Activated T-helper 2 cell treated with anti-CD3 and anti-CD28 coated beads, Interferon-gamma antibody, Interleukin-2, Interleukin-4, amounts not matched to agents 10 μg/mL and 5 μg/mL and 100 μg/mL, durations not matched to agents 14 hours and 24 hours and 36 hours (primary cell): Measurements from ENCODE around the gene LDB3. TPM values are rescaled to one million over a fixed set of nuclear protein-coding genes. Genes with fewer than 3 reads are reported as not detected.

Experiments
- DNase-seq: peaks from one replicate; pipeline ENCODE4 v3.0.0; 2021; ENCODE audit warnings: low spot score
- H3K27ac Mint-ChIP-seq: one replicate; pipeline ENCODE4 v1.8.0; 2021; ENCODE audit warnings: mixed read lengths
- H3K27me3 Mint-ChIP-seq: one replicate; pipeline ENCODE4 v1.8.0; 2021; ENCODE audit warnings: low read depth, mixed read lengths
- H3K36me3 Mint-ChIP-seq: one replicate; pipeline ENCODE4 v1.8.0; 2021; ENCODE audit warnings: low read depth, mixed read lengths
- H3K4me1 Mint-ChIP-seq: one replicate; pipeline ENCODE4 v1.8.0; 2021; ENCODE audit warnings: low read depth, mixed read lengths
- H3K4me3 Mint-ChIP-seq: one replicate; pipeline ENCODE4 v1.8.0; 2021; ENCODE audit warnings: low read depth, mild to moderate bottlenecking, moderate library complexity, mixed read lengths
- H3K9me3 Mint-ChIP-seq: one replicate; pipeline ENCODE4 v1.8.0; 2021; ENCODE audit warnings: mixed read lengths
- intact Hi-C: fragments of 100-400 bp; cut with micrococcal nuclease; formaldehyde crosslinking; loops from one replicate; pipeline ENCODE4 v1.15.1; 2023
- total RNA-seq: library from RNA; stranded (reverse); gene quantifications from 2 replicates; pipeline ENCODE4 v1.2.3, GENCODE V29; 2022

The LDB3 gene
- total RNA-seq, 1 donor from 2014 or later: not detected

GRCh38 chr10:86753051-86753450 lies 84.7 kb downstream of the LDB3 start:
- H3K36me3 Mint-ChIP-seq: no peaks in the 10 kb centered on the region
- peaks cover 25% of the 10 kb centered on the region for H3K4me1 Mint-ChIP-seq
- H3K27ac Mint-ChIP-seq: no peak overlapping the region
- no peaks in the 10 kb centered on the region for H3K9me3 Mint-ChIP-seq
- no peak for DNase-seq
- intact Hi-C loops: loop anchor here (10.0 kb wide), 1 partner anchor 348 kb away; no protein-coding TSS in a partner anchor
- no peak overlapping the region for H3K4me3 Mint-ChIP-seq
- H3K27me3 Mint-ChIP-seq: peaks cover 27% of the 10 kb centered on the region

GRCh38 chr10:86753638-86754434 lies 85.5 kb downstream of the LDB3 start:
- Mint-ChIP-seq H3K27ac (no peak overlapping the region), H3K9me3 (no peaks in the 10 kb centered on the region), H3K4me3 (no peak overlapping the region), H3K36me3 (peaks cover 2% of the 10 kb centered on the region), H3K4me1 (peaks cover 33% of the 10 kb centered on the region), H3K27me3 (peaks cover 35% of the 10 kb centered on the region)
- no peak for DNase-seq
- intact Hi-C loops: loop anchor here (10.0 kb wide), 1 partner anchor 349 kb away; no protein-coding TSS in a partner anchor

GRCh38 chr10:86755454-86755739 lies 87.1 kb downstream of the LDB3 start:
- peaks cover 44% of the 10 kb centered on the region for H3K27me3 Mint-ChIP-seq
- intact Hi-C loops: loop anchor here (5.0 to 10.0 kb wide), 2 partner anchors 342 to 351 kb away; partner anchors contain the start of gene SHLD2
- DNase-seq: no peak
- H3K36me3 Mint-ChIP-seq: peaks cover 9% of the 10 kb centered on the region
- H3K4me3 Mint-ChIP-seq: peak overlapping the region; percentile 80
- peaks cover 41% of the 10 kb centered on the region for H3K4me1 Mint-ChIP-seq
- H3K27ac Mint-ChIP-seq: peak overlapping the region; percentile 67
- H3K9me3 Mint-ChIP-seq: no peaks in the 10 kb centered on the region

GRCh38 chr10:86755740-86756510 lies 87.6 kb downstream of the LDB3 start:
- peaks cover 43% of the 10 kb centered on the region for H3K27me3 Mint-ChIP-seq
- H3K9me3 Mint-ChIP-seq: no peaks in the 10 kb centered on the region
- peak; percentile 84 for DNase-seq
- peaks cover 41% of the 10 kb centered on the region for H3K4me1 Mint-ChIP-seq
- peak overlapping the region; percentile 67 for H3K27ac Mint-ChIP-seq
- H3K4me3 Mint-ChIP-seq: peak overlapping the region; percentile 80
- H3K36me3 Mint-ChIP-seq: peaks cover 9% of the 10 kb centered on the region
- intact Hi-C loops: loop anchor here (1.0 to 10.0 kb wide), 4 partner anchors 45 to 351 kb away; partner anchors contain the start of gene SHLD2

- H3K27ac Mint-ChIP-seq: peak within 1 kb of the TSS; percentile 67
- intact Hi-C loops: loop anchor here (1.0 to 10.0 kb wide), 4 partner anchors 45 to 352 kb away; partner anchors contain the start of gene SHLD2
- H3K36me3 Mint-ChIP-seq: peaks cover 9% of the 10 kb centered on the region
- no peaks in the 10 kb centered on the region for H3K9me3 Mint-ChIP-seq
- H3K27me3 Mint-ChIP-seq: peaks cover 50% of the 10 kb centered on the region
- DNase-seq: no peak
- H3K4me3 Mint-ChIP-seq: peak within 1 kb of the TSS; percentile 84
- H3K4me1 Mint-ChIP-seq: peaks cover 41% of the 10 kb centered on the region
Measured at GRCh38 chr10:86756511-86757112, 88.3 kb downstream of the LDB3 start, which contains the start of gene BMPR1A. BMPR1A (plus strand) TSS chr10:86756619; CDS start chr10:86876019, 119,400 bp downstream.

GRCh38 chr10:86757113-86757972 lies 89.0 kb downstream of the LDB3 start:
- Mint-ChIP-seq H3K36me3 (peaks cover 9% of the 10 kb centered on the region), H3K9me3 (no peaks in the 10 kb centered on the region), H3K27me3 (peaks cover 55% of the 10 kb centered on the region), H3K27ac (peak overlapping the region; percentile 65), H3K4me3 (peak overlapping the region; percentile 84), H3K4me1 (peaks cover 39% of the 10 kb centered on the region)
- peak; percentile 12 for DNase-seq
- intact Hi-C loops: loop anchor here (2.0 to 10.0 kb wide), 3 partner anchors 131 to 353 kb away; partner anchors contain the start of gene SHLD2

GRCh38 chr10:86758189-86759072 lies 90.1 kb downstream of the LDB3 start:
- H3K36me3 Mint-ChIP-seq: peaks cover 9% of the 10 kb centered on the region
- H3K4me1 Mint-ChIP-seq: peaks cover 31% of the 10 kb centered on the region
- H3K27ac Mint-ChIP-seq: no peak overlapping the region
- DNase-seq: no peak
- intact Hi-C loops: loop anchor here (5.0 to 10.0 kb wide), 2 partner anchors 339 to 354 kb away; partner anchors contain the start of gene SHLD2
- peaks cover 56% of the 10 kb centered on the region for H3K27me3 Mint-ChIP-seq
- no peaks in the 10 kb centered on the region for H3K9me3 Mint-ChIP-seq
- H3K4me3 Mint-ChIP-seq: peak overlapping the region; percentile 84

- H3K27ac Mint-ChIP-seq: no peak overlapping the region
- no peak overlapping the region for H3K4me3 Mint-ChIP-seq
- H3K36me3 Mint-ChIP-seq: peaks cover 9% of the 10 kb centered on the region
- no peaks in the 10 kb centered on the region for H3K9me3 Mint-ChIP-seq
- H3K27me3 Mint-ChIP-seq: peaks cover 49% of the 10 kb centered on the region
- H3K4me1 Mint-ChIP-seq: peaks cover 30% of the 10 kb centered on the region
- DNase-seq: no peak
- intact Hi-C loops: loop anchor here (5.0 to 10.0 kb wide), 2 partner anchors 338 to 354 kb away; partner anchors contain the start of gene SHLD2
Measured at GRCh38 chr10:86759073-86759672, 90.9 kb downstream of the LDB3 start.

- DNase-seq: no peak
- H3K4me1 Mint-ChIP-seq: peaks cover 15% of the 10 kb centered on the region
- intact Hi-C loops: no loop called here
- no peak overlapping the region for H3K4me3 Mint-ChIP-seq
- H3K9me3 Mint-ChIP-seq: no peaks in the 10 kb centered on the region
- no peak overlapping the region for H3K27ac Mint-ChIP-seq
- H3K27me3 Mint-ChIP-seq: peaks cover 42% of the 10 kb centered on the region
- peaks cover 9% of the 10 kb centered on the region for H3K36me3 Mint-ChIP-seq
Measured at GRCh38 chr10:86763404-86763803, 95.1 kb downstream of the LDB3 start.

GRCh38 chr10:86765548-86765947 lies 97.2 kb downstream of the LDB3 start:
- H3K4me1 Mint-ChIP-seq: peaks cover 4% of the 10 kb centered on the region
- no peak overlapping the region for H3K27ac Mint-ChIP-seq
- H3K36me3 Mint-ChIP-seq: no peaks in the 10 kb centered on the region
- intact Hi-C loops: no loop called here
- H3K27me3 Mint-ChIP-seq: peaks cover 35% of the 10 kb centered on the region
- no peak overlapping the region for H3K4me3 Mint-ChIP-seq
- DNase-seq: no peak
- no peaks in the 10 kb centered on the region for H3K9me3 Mint-ChIP-seq
